ENCODE measurements around the gene RPRD1A.
"Not testable (repeated sequence)": the region's sequence is repeated elsewhere in the genome, so short reads cannot be mapped to it uniquely, and the experiment has no call there.

The RPRD1A gene

GRCh38 chr18:36067055-36067957 is at the start of gene RPRD1A:
Gene RPRD1A, minus strand, starts transcription at chr18:36067559. Its CDS starts 155 bp downstream, at chr18:36067404.
- peak; percentile 91 for DNase-seq
- in situ Hi-C loops (cut with HindIII; ENCODE audit: low pct_ligation_motif_present, low pct_unique_long_range_greater_than_20kb, low sequenced_read_pairs), result no loop called here

GRCh38 chr18:36116771-36117170 is 49.4 kb upstream of the RPRD1A start:
- in situ Hi-C loops (cut with HindIII; ENCODE audit: low pct_ligation_motif_present, low pct_unique_long_range_greater_than_20kb, low sequenced_read_pairs); DNase-seq: not testable (repeated sequence)

GRCh38 chr18:36114738-36115137 is 47.4 kb upstream of the RPRD1A start:
- no peak for DNase-seq
- in situ Hi-C loops (cut with HindIII; ENCODE audit: low pct_ligation_motif_present, low pct_unique_long_range_greater_than_20kb, low sequenced_read_pairs), result no loop called here

- in situ Hi-C loops (cut with HindIII; ENCODE audit: low pct_ligation_motif_present, low pct_unique_long_range_greater_than_20kb, low sequenced_read_pairs), result no loop called here
- no peak for DNase-seq
Measured at GRCh38 chr18:36114251-36114650, 46.9 kb upstream of the RPRD1A start.

- in situ Hi-C loops (cut with HindIII; ENCODE audit: low pct_ligation_motif_present, low pct_unique_long_range_greater_than_20kb, low sequenced_read_pairs), result no loop called here
- DNase-seq, result no peak
Measured at GRCh38 chr18:36112302-36112701, 44.9 kb upstream of the RPRD1A start.

GRCh38 chr18:36109737-36110136 is 42.4 kb upstream of the RPRD1A start:
- no peak for DNase-seq
- in situ Hi-C loops (cut with HindIII; ENCODE audit: low pct_ligation_motif_present, low pct_unique_long_range_greater_than_20kb, low sequenced_read_pairs), result no loop called here

- in situ Hi-C loops (cut with HindIII; ENCODE audit: low pct_ligation_motif_present, low pct_unique_long_range_greater_than_20kb, low sequenced_read_pairs), result no loop called here
Measured at GRCh38 chr18:36108601-36109000, 41.2 kb upstream of the RPRD1A start.

GRCh38 chr18:36108196-36108595 is 40.8 kb upstream of the RPRD1A start:
- in situ Hi-C loops (cut with HindIII; ENCODE audit: low pct_ligation_motif_present, low pct_unique_long_range_greater_than_20kb, low sequenced_read_pairs), result no loop called here
- DNase-seq, result no peak

More at GRCh38 chr18:36108601-36109000, 41.2 kb upstream of the RPRD1A start:
- no peak for DNase-seq

GRCh38 chr18:36107477-36107876 is 40.1 kb upstream of the RPRD1A start:
- in situ Hi-C loops (cut with HindIII; ENCODE audit: low pct_ligation_motif_present, low pct_unique_long_range_greater_than_20kb, low sequenced_read_pairs), result no loop called here
- no peak for DNase-seq

GRCh38 chr18:36104749-36105148 is 37.4 kb upstream of the RPRD1A start:
- no peak for DNase-seq
- in situ Hi-C loops (cut with HindIII; ENCODE audit: low pct_ligation_motif_present, low pct_unique_long_range_greater_than_20kb, low sequenced_read_pairs), result no loop called here

- no peak for DNase-seq
- in situ Hi-C loops (cut with HindIII; ENCODE audit: low pct_ligation_motif_present, low pct_unique_long_range_greater_than_20kb, low sequenced_read_pairs), result no loop called here
Measured at GRCh38 chr18:36101943-36102342, 34.6 kb upstream of the RPRD1A start.

- in situ Hi-C loops (cut with HindIII; ENCODE audit: low pct_ligation_motif_present, low pct_unique_long_range_greater_than_20kb, low sequenced_read_pairs), result no loop called here
- no peak for DNase-seq
Measured at GRCh38 chr18:36099311-36099710, 32.0 kb upstream of the RPRD1A start.

GRCh38 chr18:36096955-36097354 is 29.6 kb upstream of the RPRD1A start:
- in situ Hi-C loops (cut with HindIII; ENCODE audit: low pct_ligation_motif_present, low pct_unique_long_range_greater_than_20kb, low sequenced_read_pairs), result no loop called here
- no peak for DNase-seq

- in situ Hi-C loops (cut with HindIII; ENCODE audit: low pct_ligation_motif_present, low pct_unique_long_range_greater_than_20kb, low sequenced_read_pairs), result no loop called here
- peak; percentile 69 for DNase-seq
Measured at GRCh38 chr18:36095936-36096519, 28.7 kb upstream of the RPRD1A start.

- in situ Hi-C loops (cut with HindIII; ENCODE audit: low pct_ligation_motif_present, low pct_unique_long_range_greater_than_20kb, low sequenced_read_pairs), result no loop called here
Measured at GRCh38 chr18:36094431-36094830, 27.1 kb upstream of the RPRD1A start.

GRCh38 chr18:36092116-36092515 is 24.8 kb upstream of the RPRD1A start:
- in situ Hi-C loops (cut with HindIII; ENCODE audit: low pct_ligation_motif_present, low pct_unique_long_range_greater_than_20kb, low sequenced_read_pairs); DNase-seq: not testable (repeated sequence)

More at GRCh38 chr18:36094431-36094830, 27.1 kb upstream of the RPRD1A start:
- no peak for DNase-seq

GRCh38 chr18:36089001-36089400 is 21.6 kb upstream of the RPRD1A start:
- in situ Hi-C loops (cut with HindIII; ENCODE audit: low pct_ligation_motif_present, low pct_unique_long_range_greater_than_20kb, low sequenced_read_pairs), result no loop called here

GRCh38 chr18:36088256-36088655 is 20.9 kb upstream of the RPRD1A start:
- in situ Hi-C loops (cut with HindIII; ENCODE audit: low pct_ligation_motif_present, low pct_unique_long_range_greater_than_20kb, low sequenced_read_pairs), result no loop called here
- DNase-seq, result no peak

More at GRCh38 chr18:36089001-36089400, 21.6 kb upstream of the RPRD1A start:
- DNase-seq, result no peak

GRCh38 chr18:36086186-36086585 is 18.8 kb upstream of the RPRD1A start:
- no peak for DNase-seq
- in situ Hi-C loops (cut with HindIII; ENCODE audit: low pct_ligation_motif_present, low pct_unique_long_range_greater_than_20kb, low sequenced_read_pairs), result no loop called here

- no peak for DNase-seq
- in situ Hi-C loops (cut with HindIII; ENCODE audit: low pct_ligation_motif_present, low pct_unique_long_range_greater_than_20kb, low sequenced_read_pairs), result no loop called here
Measured at GRCh38 chr18:36085195-36085594, 17.8 kb upstream of the RPRD1A start.

All from ACHN (cell line).